Ectodermal cell (in vitro differentiated cells): Measurements from ENCODE around the gene SMAD5. TPM values are rescaled to one million over a fixed set of nuclear protein-coding genes. Genes with fewer than 3 reads are reported as not detected.
A peak's percentile ranks its signal among the peaks of the same experiment; 100 is the strongest.

Source experiments
- H3K27ac ChIP-seq: 2 replicates; pipeline ENCODE4 v1.7.0; 2013; ENCODE audit warnings: mild to moderate bottlenecking, low read depth, low read length; ENCODE audit not compliant: insufficient read depth, poor library complexity, severe bottlenecking
- H3K27me3 ChIP-seq: 2 replicates; pipeline ENCODE4 v1.7.0; 2013; ENCODE audit warnings: mild to moderate bottlenecking, low read length; ENCODE audit not compliant: insufficient read depth, control insufficient read depth, poor library complexity, severe bottlenecking
- H3K36me3 ChIP-seq: one replicate; pipeline ENCODE4 v1.7.0; 2013; ENCODE audit warnings: low read length; ENCODE audit not compliant: control insufficient read depth, insufficient read depth
- H3K4me1 ChIP-seq: one replicate; pipeline ENCODE4 v1.7.0; 2013; ENCODE audit warnings: low read length; ENCODE audit not compliant: control insufficient read depth, insufficient read depth
- H3K4me3 ChIP-seq: 2 replicates; pipeline ENCODE4 v1.7.0; 2013; ENCODE audit warnings: low read depth, low read length, control low read depth; ENCODE audit not compliant: insufficient read depth
- H3K9me3 ChIP-seq: 2 replicates; pipeline ENCODE4 v1.7.0; 2013; ENCODE audit warnings: mild to moderate bottlenecking, low read length, moderate library complexity; ENCODE audit not compliant: control insufficient read depth
- WGBS, 2 experiments: methylation state at CpG; one replicate each; pipeline ENCODE4 v1.1.7; 2013; ENCODE audit warnings: missing lambda C conversion rate in 2 of 2; 5-methylcytosine and 5-hydroxymethylcytosine counted together
- polyA plus RNA-seq, 4 experiments: library from polyadenylated mRNA; stranded (reverse); fragments of 50-300 nt; gene quantifications; one replicate each; pipeline ENCODE4 v1.2.3, GENCODE V29; 2013

The SMAD5 gene
- polyA plus RNA-seq (2013, experiment 1 of 4): 46.7 TPM
- polyA plus RNA-seq (2013, experiment 2 of 4): 49.8 TPM
- polyA plus RNA-seq (2013, experiment 3 of 4): 42.7 TPM
- polyA plus RNA-seq (2013, experiment 4 of 4): 50.3 TPM

- H3K27me3 ChIP-seq: peaks cover 3% of the 10 kb centered on the region
- H3K9me3 ChIP-seq: no peaks in the 10 kb centered on the region
- peak within 1 kb of the TSS; percentile 97 for H3K4me3 ChIP-seq
- H3K36me3 ChIP-seq: no peaks in the 10 kb centered on the region
- 0 to 1% methylated on average over 81 of the region's 81 CpGs for WGBS, 2 experiments
- peak within 1 kb of the TSS; percentile 83 for H3K27ac ChIP-seq
- H3K4me1 ChIP-seq: peaks cover 14% of the 10 kb centered on the region
These were observed at the start of gene SMAD5 for GRCh38 chr5:136132557-136133221. TSS of gene SMAD5 (plus strand) at chr5:136132845. CDS start at chr5:136153761, 20,916 bp downstream.

GRCh38 chr5:136084698-136085097, 47.9 kb upstream of the SMAD5 start:
- Histone ChIP-seq H3K4me1 (no peaks in the 10 kb centered on the region), H3K9me3 (no peaks in the 10 kb centered on the region), H3K36me3 (no peaks in the 10 kb centered on the region), H3K27me3 (peaks cover 3% of the 10 kb centered on the region), H3K27ac (no peak overlapping the region), H3K4me3 (no peak overlapping the region)
- no CpG with 5 or more reads among the region's 1 CpG for WGBS, 2 experiments

GRCh38 chr5:136086783-136087566, 45.7 kb upstream of the SMAD5 start:
- no peaks in the 10 kb centered on the region for H3K9me3 ChIP-seq
- H3K27ac ChIP-seq: no peak overlapping the region
- no peaks in the 10 kb centered on the region for H3K4me1 ChIP-seq
- no peak overlapping the region for H3K4me3 ChIP-seq
- WGBS, 2 experiments: 87 to 100% methylated on average over 2 to 5 of the region's 5 CpGs
- no peaks in the 10 kb centered on the region for H3K36me3 ChIP-seq
- H3K27me3 ChIP-seq: no peaks in the 10 kb centered on the region

GRCh38 chr5:136087961-136088871, 44.4 kb upstream of the SMAD5 start:
- H3K36me3 ChIP-seq: no peaks in the 10 kb centered on the region
- no peak overlapping the region for H3K27ac ChIP-seq
- H3K4me3 ChIP-seq: no peak overlapping the region
- 86 to 87% methylated on average over 16 of the region's 16 CpGs for WGBS, 2 experiments
- no peaks in the 10 kb centered on the region for H3K9me3 ChIP-seq
- no peaks in the 10 kb centered on the region for H3K27me3 ChIP-seq
- H3K4me1 ChIP-seq: no peaks in the 10 kb centered on the region

GRCh38 chr5:136089791-136090190, 42.9 kb upstream of the SMAD5 start:
- WGBS, 2 experiments: 95% methylated on average over 7 of the region's 7 CpGs
- no peaks in the 10 kb centered on the region for H3K4me1 ChIP-seq
- no peak overlapping the region for H3K27ac ChIP-seq
- H3K4me3 ChIP-seq: no peak overlapping the region
- H3K9me3 ChIP-seq: no peaks in the 10 kb centered on the region
- no peaks in the 10 kb centered on the region for H3K36me3 ChIP-seq
- no peaks in the 10 kb centered on the region for H3K27me3 ChIP-seq

- 93 to 94% methylated on average over 4 of the region's 4 CpGs for WGBS, 2 experiments
- Histone ChIP-seq H3K9me3 (no peaks in the 10 kb centered on the region), H3K36me3 (no peaks in the 10 kb centered on the region), H3K4me1 (no peaks in the 10 kb centered on the region), H3K27ac (no peak overlapping the region), H3K27me3 (no peaks in the 10 kb centered on the region), H3K4me3 (no peak overlapping the region)
These were observed 42.3 kb upstream of the SMAD5 start for GRCh38 chr5:136090319-136090718.

GRCh38 chr5:136094189-136094912, 38.3 kb upstream of the SMAD5 start:
- H3K36me3 ChIP-seq: no peaks in the 10 kb centered on the region
- no peaks in the 10 kb centered on the region for H3K9me3 ChIP-seq
- H3K27ac ChIP-seq: no peak overlapping the region
- H3K27me3 ChIP-seq: no peaks in the 10 kb centered on the region
- no peaks in the 10 kb centered on the region for H3K4me1 ChIP-seq
- 91 to 92% methylated on average over 3 of the region's 3 CpGs for WGBS, 2 experiments
- no peak overlapping the region for H3K4me3 ChIP-seq

- H3K36me3 ChIP-seq: no peaks in the 10 kb centered on the region
- 93% methylated on average over 8 of the region's 8 CpGs for WGBS, 2 experiments
- no peaks in the 10 kb centered on the region for H3K27me3 ChIP-seq
- no peaks in the 10 kb centered on the region for H3K9me3 ChIP-seq
- no peak overlapping the region for H3K27ac ChIP-seq
- no peaks in the 10 kb centered on the region for H3K4me1 ChIP-seq
- H3K4me3 ChIP-seq: no peak overlapping the region
These were observed 37.6 kb upstream of the SMAD5 start for GRCh38 chr5:136094913-136095641.

- 80 to 91% methylated on average over 4 of the region's 4 CpGs for WGBS, 2 experiments
- no peaks in the 10 kb centered on the region for H3K36me3 ChIP-seq
- H3K27ac ChIP-seq: no peak overlapping the region
- H3K9me3 ChIP-seq: no peaks in the 10 kb centered on the region
- H3K27me3 ChIP-seq: no peaks in the 10 kb centered on the region
- H3K4me1 ChIP-seq: no peaks in the 10 kb centered on the region
- no peak overlapping the region for H3K4me3 ChIP-seq
These were observed 34.5 kb upstream of the SMAD5 start for GRCh38 chr5:136098176-136098575.
